ENCODE measurements around the gene ZNF217.
"Not testable (repeated sequence)": the region's sequence is repeated elsewhere in the genome, so short reads cannot be mapped to it uniquely, and the experiment has no call there.

Gene ZNF217

DNA sequence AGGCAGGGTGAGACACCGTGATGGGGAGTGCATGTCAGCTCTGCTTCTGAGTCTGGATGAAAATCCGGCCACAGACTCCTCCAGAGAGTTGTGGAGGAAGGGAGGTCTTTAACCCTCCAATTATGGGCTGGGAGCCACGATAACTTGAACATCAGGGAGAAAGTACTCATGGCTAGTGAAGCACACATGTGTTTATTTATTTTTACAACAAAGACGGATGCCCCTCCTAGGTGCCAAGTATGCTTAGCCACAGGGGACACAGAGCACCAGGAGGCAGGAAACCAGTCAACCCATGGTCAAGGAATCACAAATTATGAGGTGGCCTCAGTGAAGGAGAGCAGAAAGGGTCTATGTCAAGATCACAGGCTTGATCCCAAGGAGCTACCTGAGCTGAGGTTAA lies 54.1 kb downstream of the ZNF217 start:
- Histone ChIP-seq H3K27ac (no peak overlapping the region), H3K27me3 (replicated peaks) (no peaks in the 10 kb centered on the region), H3K36me3 (replicated peaks) (no peaks in the 10 kb centered on the region), H3K4me3 (ENCODE audit: low read depth, low read length) (no peak overlapping the region)
- TF ChIP-seq, protein P1, sequence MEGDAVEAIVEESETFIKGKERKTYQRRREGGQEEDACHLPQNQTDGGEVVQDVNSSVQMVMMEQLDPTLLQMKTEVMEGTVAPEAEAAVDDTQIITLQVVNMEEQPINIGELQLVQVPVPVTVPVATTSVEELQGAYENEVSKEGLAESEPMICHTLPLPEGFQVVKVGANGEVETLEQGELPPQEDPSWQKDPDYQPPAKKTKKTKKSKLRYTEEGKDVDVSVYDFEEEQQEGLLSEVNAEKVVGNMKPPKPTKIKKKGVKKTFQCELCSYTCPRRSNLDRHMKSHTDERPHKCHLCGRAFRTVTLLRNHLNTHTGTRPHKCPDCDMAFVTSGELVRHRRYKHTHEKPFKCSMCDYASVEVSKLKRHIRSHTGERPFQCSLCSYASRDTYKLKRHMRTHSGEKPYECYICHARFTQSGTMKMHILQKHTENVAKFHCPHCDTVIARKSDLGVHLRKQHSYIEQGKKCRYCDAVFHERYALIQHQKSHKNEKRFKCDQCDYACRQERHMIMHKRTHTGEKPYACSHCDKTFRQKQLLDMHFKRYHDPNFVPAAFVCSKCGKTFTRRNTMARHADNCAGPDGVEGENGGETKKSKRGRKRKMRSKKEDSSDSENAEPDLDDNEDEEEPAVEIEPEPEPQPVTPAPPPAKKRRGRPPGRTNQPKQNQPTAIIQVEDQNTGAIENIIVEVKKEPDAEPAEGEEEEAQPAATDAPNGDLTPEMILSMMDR (IDR thresholded peaks at IDR 0.05; ENCODE audit: low read depth, low read length, missing control alignments), result no peak
- DNase-seq, result no peak
- in situ Hi-C loops (cut with HindIII; ENCODE audit: low pct_ligation_motif_present, low sequenced_read_pairs), result no loop called here

DNA sequence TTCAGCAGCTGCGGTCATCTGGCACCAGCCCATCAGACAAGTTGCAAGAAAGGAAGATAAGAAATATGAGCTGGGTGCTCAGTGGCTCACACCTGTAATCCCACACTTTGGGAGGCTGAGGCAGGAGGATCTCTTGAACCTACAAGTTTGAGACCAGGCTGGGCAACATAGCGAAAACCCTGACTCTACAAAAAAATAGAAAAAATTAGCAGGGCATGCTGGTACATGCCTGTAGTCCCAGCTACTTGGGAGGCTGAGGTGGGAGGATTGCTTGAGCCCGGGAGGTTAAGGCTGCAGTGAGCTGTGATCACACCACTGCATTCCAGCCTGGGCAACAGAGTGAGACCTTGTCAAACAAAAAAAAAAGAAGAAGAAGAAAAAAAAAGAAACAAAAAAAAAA lies 57.3 kb downstream of the ZNF217 start:
- H3K4me3 ChIP-seq (ENCODE audit: low read depth, low read length); H3K27me3 ChIP-seq (replicated peaks); H3K36me3 ChIP-seq (replicated peaks); H3K27ac ChIP-seq; in situ Hi-C loops (cut with HindIII; ENCODE audit: low pct_ligation_motif_present, low sequenced_read_pairs); DNase-seq: not testable (repeated sequence)

DNA sequence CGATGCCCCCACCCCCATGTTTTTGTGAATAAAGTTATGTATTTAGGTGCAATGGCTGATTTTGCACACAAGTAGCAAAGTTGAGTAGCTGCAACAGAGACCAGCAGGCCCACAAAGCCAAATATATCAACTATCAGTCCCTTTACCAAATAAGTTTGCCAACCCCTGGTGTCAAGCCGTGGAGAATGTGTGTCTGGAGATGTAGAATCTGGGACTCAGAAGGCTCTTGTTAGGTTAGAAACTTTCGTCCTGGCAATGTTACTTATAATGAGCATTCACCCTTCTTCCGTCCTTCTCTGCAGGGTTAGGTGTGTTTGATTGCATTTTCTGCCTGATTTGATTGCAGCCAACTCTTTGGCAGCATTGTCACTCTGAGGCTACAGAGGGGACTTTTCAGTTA lies 57.8 kb downstream of the ZNF217 start:
- no peak overlapping the region for H3K27ac ChIP-seq
- in situ Hi-C loops (cut with HindIII; ENCODE audit: low pct_ligation_motif_present, low sequenced_read_pairs), result no loop called here
- H3K36me3 ChIP-seq (replicated peaks), result no peaks in the 10 kb centered on the region
- no peak for DNase-seq
- TF ChIP-seq, protein P1 (IDR thresholded peaks at IDR 0.05; ENCODE audit: low read depth, low read length, missing control alignments), result no peak
- H3K27me3 ChIP-seq (replicated peaks), result no peaks in the 10 kb centered on the region
- no peak overlapping the region for H3K4me3 ChIP-seq (ENCODE audit: low read depth, low read length)

DNA sequence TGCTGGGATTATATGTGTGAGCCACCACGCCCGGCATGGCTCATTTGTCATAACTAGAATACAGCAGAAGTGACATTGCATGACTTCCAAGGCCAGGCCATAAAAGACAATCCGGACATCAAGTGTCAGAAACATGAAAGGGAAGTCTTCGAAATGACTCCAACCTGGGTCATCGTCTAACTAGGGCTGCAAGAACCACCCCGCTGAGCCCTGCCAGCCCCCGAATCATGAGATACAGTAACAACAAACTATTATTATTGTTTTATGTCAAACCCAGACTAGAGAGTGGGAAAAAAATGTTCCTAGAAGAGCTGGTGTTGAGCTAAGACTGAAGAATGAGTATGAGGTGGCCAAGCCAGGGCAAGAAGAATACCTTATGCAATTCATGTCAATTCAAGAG lies 59.6 kb downstream of the ZNF217 start:
- Histone ChIP-seq H3K4me3 (ENCODE audit: low read depth, low read length) (no peak overlapping the region), H3K27ac (no peak overlapping the region), H3K27me3 (replicated peaks) (no peaks in the 10 kb centered on the region), H3K36me3 (replicated peaks) (no peaks in the 10 kb centered on the region)
- no peak for DNase-seq
- TF ChIP-seq, protein P1 (IDR thresholded peaks at IDR 0.05; ENCODE audit: low read depth, low read length, missing control alignments), result no peak
- in situ Hi-C loops (cut with HindIII; ENCODE audit: low pct_ligation_motif_present, low sequenced_read_pairs), result no loop called here

GRCh38 chr20:53533500-53533899 lies 60.1 kb downstream of the ZNF217 start:
- H3K27ac ChIP-seq, result no peak overlapping the region

GRCh38 chr20:53532654-53533312 lies 60.9 kb downstream of the ZNF217 start:
- H3K27ac ChIP-seq; H3K36me3 ChIP-seq (replicated peaks); H3K27me3 ChIP-seq (replicated peaks); H3K4me3 ChIP-seq (ENCODE audit: low read depth, low read length); in situ Hi-C loops (cut with HindIII; ENCODE audit: low pct_ligation_motif_present, low sequenced_read_pairs); DNase-seq: not testable (repeated sequence)

More at GRCh38 chr20:53533500-53533899, 60.1 kb downstream of the ZNF217 start:
- H3K4me3 ChIP-seq (ENCODE audit: low read depth, low read length), result no peak overlapping the region
- TF ChIP-seq, protein P1 (IDR thresholded peaks at IDR 0.05; ENCODE audit: low read depth, low read length, missing control alignments), result no peak
- no peak for DNase-seq
- no peaks in the 10 kb centered on the region for H3K27me3 ChIP-seq (replicated peaks)
- in situ Hi-C loops (cut with HindIII; ENCODE audit: low pct_ligation_motif_present, low sequenced_read_pairs), result no loop called here
- no peaks in the 10 kb centered on the region for H3K36me3 ChIP-seq (replicated peaks)

DNA sequence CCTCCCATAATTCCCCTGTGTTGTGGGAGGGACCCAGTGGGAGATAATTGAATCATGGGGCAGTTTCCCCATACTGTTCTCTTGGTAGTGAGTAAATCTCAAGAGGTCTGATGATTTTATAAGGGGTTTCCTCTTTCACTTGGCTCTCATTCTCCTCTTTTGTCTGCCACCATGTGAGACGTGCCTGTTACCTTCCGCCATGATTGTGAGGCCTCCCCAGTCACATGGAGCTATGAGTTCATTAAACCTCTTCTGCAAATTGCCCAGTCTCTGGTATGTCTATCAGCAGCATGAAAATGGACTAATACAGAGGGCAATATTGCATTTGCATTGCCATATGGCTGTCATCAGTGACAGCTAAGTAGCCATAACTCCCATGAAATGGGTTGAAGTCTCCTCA lies 63.2 kb downstream of the ZNF217 start:
- DNase-seq, result no peak
- H3K36me3 ChIP-seq (replicated peaks), result no peaks in the 10 kb centered on the region
- H3K4me3 ChIP-seq (ENCODE audit: low read depth, low read length), result no peak overlapping the region
- in situ Hi-C loops (cut with HindIII; ENCODE audit: low pct_ligation_motif_present, low sequenced_read_pairs), result no loop called here
- H3K27ac ChIP-seq, result no peak overlapping the region
- TF ChIP-seq, protein P1 (IDR thresholded peaks at IDR 0.05; ENCODE audit: low read depth, low read length, missing control alignments), result no peak
- H3K27me3 ChIP-seq (replicated peaks), result no peaks in the 10 kb centered on the region
